Keratinocyte (primary cell): ENCODE data around the gene KAT6B. TPM values are rescaled to one million over a fixed set of nuclear protein-coding genes. Genes with fewer than 3 reads are reported as not detected.

Source experiments
- DNase-seq: peaks from one replicate; pipeline ENCODE4 v3.0.0-alpha.2; 2011; ENCODE audit warnings: low read depth, missing footprints, low spot score
- FAIRE-seq: peaks from 2 replicates; lab custom pipeline; 2011; peaks lifted over from hg19 to GRCh38; lab: Jason Lieb, UNC
- H2AFZ ChIP-seq: 2 replicates; pipeline ENCODE4 v1.6.0; 2012; ENCODE audit warnings: low read length, control low read depth, inconsistent platforms; ENCODE audit not compliant: control insufficient read depth
- H3K27ac ChIP-seq: 2 replicates; pipeline ENCODE4 v1.5.1; 2011; ENCODE audit warnings: low read length; ENCODE audit not compliant: control insufficient read depth, insufficient read depth
- H3K27me3 ChIP-seq: 3 replicates; pipeline ENCODE4 v1.6.0; 2011; ENCODE audit warnings: low read length; ENCODE audit not compliant: control insufficient read depth, insufficient read depth; ENCODE audit errors: extremely low read depth
- H3K36me3 ChIP-seq, 2 experiments: 2 replicates in 1 of 2; 3 replicates in 1 of 2; pipeline ENCODE4 v1.5.1; 2011; ENCODE audit warnings: low read length in 2 of 2, mild to moderate bottlenecking in 1 of 2; ENCODE audit not compliant: control insufficient read depth in 2 of 2, insufficient read depth in 2 of 2; ENCODE audit errors: extremely low read depth in 1 of 2
- H3K4me1 ChIP-seq: 3 replicates; pipeline ENCODE4 v1.5.1; 2011; ENCODE audit warnings: low read length; ENCODE audit not compliant: control insufficient read depth, insufficient read depth; ENCODE audit errors: extremely low read depth
- H3K4me2 ChIP-seq: 3 replicates; pipeline ENCODE4 v1.6.0; 2011; ENCODE audit warnings: low read depth, low read length; ENCODE audit not compliant: control insufficient read depth, insufficient read depth; ENCODE audit errors: extremely low read depth
- H3K4me3 ChIP-seq, 3 experiments: fragments of 200-600 bp in 1 of 3; sonication (generic) in 1 of 3; 2 replicates in 2 of 3; 3 replicates in 1 of 3; pipeline ENCODE4 v1.5.1; 2011 to 2016; ENCODE audit warnings: low read length in 3 of 3, mild to moderate bottlenecking in 3 of 3, control low read depth in 2 of 3, inconsistent platforms in 1 of 3, low read depth in 1 of 3, mixed read lengths in 1 of 3, mixed run types in 1 of 3, moderate library complexity in 1 of 3; ENCODE audit not compliant: control insufficient read depth in 2 of 3, insufficient read depth in 2 of 3; ENCODE audit errors: extremely low read depth in 1 of 3
- H3K79me2 ChIP-seq: 2 replicates; pipeline ENCODE4 v1.6.0; 2012; ENCODE audit warnings: low read length; ENCODE audit not compliant: control insufficient read depth, insufficient read depth
- H3K9ac ChIP-seq: 3 replicates; pipeline ENCODE4 v1.6.0; 2011; ENCODE audit warnings: low read length; ENCODE audit not compliant: control insufficient read depth, insufficient read depth; ENCODE audit errors: extremely low read depth
- H3K9me1 ChIP-seq: 3 replicates; pipeline ENCODE4 v1.6.0; 2011; ENCODE audit warnings: low read length; ENCODE audit not compliant: control insufficient read depth, insufficient read depth; ENCODE audit errors: extremely low read depth
- H3K9me3 ChIP-seq: 2 replicates; pipeline ENCODE4 v1.5.1; 2012; ENCODE audit warnings: low read depth, low read length; ENCODE audit not compliant: control insufficient read depth
- H4K20me1 ChIP-seq: 3 replicates; pipeline ENCODE4 v1.6.0; 2011; ENCODE audit warnings: low read length; ENCODE audit not compliant: control insufficient read depth, insufficient read depth; ENCODE audit errors: extremely low read depth
- CTCF ChIP-seq, 3 experiments: IDR thresholded peaks in 1 of 3; conservative IDR thresholded peaks in 1 of 3; optimal IDR thresholded peaks in 1 of 3; 2 replicates in 2 of 3; 3 replicates in 1 of 3; pipeline versions ENCODE3 to v1.5.1; 2011; ENCODE audit warnings: low read length in 3 of 3, mild to moderate bottlenecking in 3 of 3, moderate library complexity in 2 of 3, control low read depth in 1 of 3, inconsistent platforms in 1 of 3; ENCODE audit not compliant: insufficient read depth in 2 of 3; ENCODE audit errors: extremely low read depth in 1 of 3
- EZH2 ChIP-seq: IDR thresholded peaks from one replicate; pipeline ENCODE4 v1.6.1; 2012; ENCODE audit warnings: inconsistent platforms, mild to moderate bottlenecking, low read length, moderate library complexity
- dilution Hi-C: fragments of 300-500 bp; cut with MboI; formaldehyde crosslinking; loops from one replicate; pipeline ENCODE4 v1.7.0; 2020; ENCODE audit warnings: low sequenced_read_pairs; ENCODE audit not compliant: extremely low pct_ligation_motif_present
- polyA plus RNA-seq, 5 experiments: library from polyadenylated mRNA; depleted of rRNA in 3 of 5; stranded (reverse) in 3 of 5; stranded (forward) in 1 of 5; unstranded in 1 of 5; fragments of >200 nt; gene quantifications; 1 replicate in 1 of 5; 2 replicates in 3 of 5; 3 replicates in 1 of 5; pipeline versions ENCODE4 v1.2.1 to v1.2.3, GENCODE V29; 2011 to 2012; ENCODE audit warnings: missing spikeins in 2 of 5, low read depth in 1 of 5, low replicate concordance in 1 of 5

Gene KAT6B
- polyA plus RNA-seq, 1 donor (not counting 4 experiments of a cell fraction or from before 2014, with no cell fraction given) = 2.9 TPM

GRCh38 chr10:74799721-74800221 is 26.6 kb upstream of the KAT6B start:
- H3K9me3 ChIP-seq = no peaks in the 10 kb centered on the region
- H3K9ac ChIP-seq = no peak overlapping the region
- H3K27me3 ChIP-seq = no peaks in the 10 kb centered on the region
- H4K20me1 ChIP-seq = no peaks in the 10 kb centered on the region
- no peak overlapping the region for H3K27ac ChIP-seq
- FAIRE-seq (peak; percentile 23), DNase-seq (no peak)
- no peaks in the 10 kb centered on the region for H3K9me1 ChIP-seq
- peaks cover 3% of the 10 kb centered on the region for H3K4me1 ChIP-seq
- no peak overlapping the region for H3K4me3 ChIP-seq
- peak overlapping the region; percentile 22 for H2AFZ ChIP-seq
- dilution Hi-C loops = no loop called here
- no peaks in the 10 kb centered on the region for H3K79me2 ChIP-seq
- peak overlapping the region; percentile 22 for H3K4me2 ChIP-seq
- no peaks in the 10 kb centered on the region for H3K36me3 ChIP-seq
- TF ChIP-seq CTCF (optimal IDR thresholded peaks at IDR 0.05 in 1 of 3, IDR thresholded peaks at IDR 0.05 in 1 of 3, conservative IDR thresholded peaks at IDR 0.05 in 1 of 3; ENCODE audit: extremely low read depth in 1 of 3, insufficient read depth in 2 of 3, low read length in 3 of 3) (no peak), EZH2 (no peak)

GRCh38 chr10:74801447-74801846 is 25.0 kb upstream of the KAT6B start:
- no peak for FAIRE-seq
- dilution Hi-C loops = no loop called here

More at GRCh38 chr10:74801447-74801846, 25.0 kb upstream of the KAT6B start:
- H3K9me1 ChIP-seq = no peaks in the 10 kb centered on the region
- no peaks in the 10 kb centered on the region for H3K79me2 ChIP-seq
- no peak overlapping the region for H3K4me3 ChIP-seq
- peaks cover 3% of the 10 kb centered on the region for H3K4me1 ChIP-seq
- no peak overlapping the region for H3K27ac ChIP-seq
- H2AFZ ChIP-seq = no peak overlapping the region
- no peaks in the 10 kb centered on the region for H3K27me3 ChIP-seq
- DNase-seq = no peak
- TF ChIP-seq CTCF (optimal IDR thresholded peaks at IDR 0.05 in 1 of 3, IDR thresholded peaks at IDR 0.05 in 1 of 3, conservative IDR thresholded peaks at IDR 0.05 in 1 of 3; ENCODE audit: extremely low read depth in 1 of 3, insufficient read depth in 2 of 3, low read length in 3 of 3) (no peak), EZH2 (no peak)
- no peak overlapping the region for H3K9ac ChIP-seq
- H4K20me1 ChIP-seq = no peaks in the 10 kb centered on the region
- H3K9me3 ChIP-seq = no peaks in the 10 kb centered on the region
- no peaks in the 10 kb centered on the region for H3K36me3 ChIP-seq
- no peak overlapping the region for H3K4me2 ChIP-seq
